Keratinocyte (primary cell): ENCODE measurements around the gene KREMEN1. TPM values are rescaled to one million over a fixed set of nuclear protein-coding genes. Genes with fewer than 3 reads are reported as not detected.

Experiments used
- DNase-seq: peaks from one replicate; pipeline ENCODE4 v3.0.0-alpha.2; 2011; ENCODE audit warnings: low read depth, missing footprints, low spot score
- FAIRE-seq: peaks from 2 replicates; lab custom pipeline; 2011; peaks lifted over from hg19 to GRCh38; lab: Jason Lieb, UNC
- H2AFZ ChIP-seq: 2 replicates; pipeline ENCODE4 v1.6.0; 2012; ENCODE audit warnings: low read length, control low read depth, inconsistent platforms; ENCODE audit not compliant: control insufficient read depth
- H3K27ac ChIP-seq: 2 replicates; pipeline ENCODE4 v1.5.1; 2011; ENCODE audit warnings: low read length; ENCODE audit not compliant: control insufficient read depth, insufficient read depth
- H3K27me3 ChIP-seq: 3 replicates; pipeline ENCODE4 v1.6.0; 2011; ENCODE audit warnings: low read length; ENCODE audit not compliant: control insufficient read depth, insufficient read depth; ENCODE audit errors: extremely low read depth
- H3K36me3 ChIP-seq, 2 experiments: 2 replicates in 1 of 2; 3 replicates in 1 of 2; pipeline ENCODE4 v1.5.1; 2011; ENCODE audit warnings: low read length in 2 of 2, mild to moderate bottlenecking in 1 of 2; ENCODE audit not compliant: control insufficient read depth in 2 of 2, insufficient read depth in 2 of 2; ENCODE audit errors: extremely low read depth in 1 of 2
- H3K4me1 ChIP-seq: 3 replicates; pipeline ENCODE4 v1.5.1; 2011; ENCODE audit warnings: low read length; ENCODE audit not compliant: control insufficient read depth, insufficient read depth; ENCODE audit errors: extremely low read depth
- H3K4me2 ChIP-seq: 3 replicates; pipeline ENCODE4 v1.6.0; 2011; ENCODE audit warnings: low read depth, low read length; ENCODE audit not compliant: control insufficient read depth, insufficient read depth; ENCODE audit errors: extremely low read depth
- H3K4me3 ChIP-seq, 3 experiments: fragments of 200-600 bp in 1 of 3; sonication (generic) in 1 of 3; 2 replicates in 2 of 3; 3 replicates in 1 of 3; pipeline ENCODE4 v1.5.1; 2011 to 2016; ENCODE audit warnings: low read length in 3 of 3, mild to moderate bottlenecking in 3 of 3, control low read depth in 2 of 3, inconsistent platforms in 1 of 3, low read depth in 1 of 3, mixed read lengths in 1 of 3, mixed run types in 1 of 3, moderate library complexity in 1 of 3; ENCODE audit not compliant: control insufficient read depth in 2 of 3, insufficient read depth in 2 of 3; ENCODE audit errors: extremely low read depth in 1 of 3
- H3K79me2 ChIP-seq: 2 replicates; pipeline ENCODE4 v1.6.0; 2012; ENCODE audit warnings: low read length; ENCODE audit not compliant: control insufficient read depth, insufficient read depth
- H3K9ac ChIP-seq: 3 replicates; pipeline ENCODE4 v1.6.0; 2011; ENCODE audit warnings: low read length; ENCODE audit not compliant: control insufficient read depth, insufficient read depth; ENCODE audit errors: extremely low read depth
- H3K9me1 ChIP-seq: 3 replicates; pipeline ENCODE4 v1.6.0; 2011; ENCODE audit warnings: low read length; ENCODE audit not compliant: control insufficient read depth, insufficient read depth; ENCODE audit errors: extremely low read depth
- H3K9me3 ChIP-seq: 2 replicates; pipeline ENCODE4 v1.5.1; 2012; ENCODE audit warnings: low read depth, low read length; ENCODE audit not compliant: control insufficient read depth
- H4K20me1 ChIP-seq: 3 replicates; pipeline ENCODE4 v1.6.0; 2011; ENCODE audit warnings: low read length; ENCODE audit not compliant: control insufficient read depth, insufficient read depth; ENCODE audit errors: extremely low read depth
- EZH2 ChIP-seq: IDR thresholded peaks from one replicate; pipeline ENCODE4 v1.6.1; 2012; ENCODE audit warnings: inconsistent platforms, mild to moderate bottlenecking, low read length, moderate library complexity
- dilution Hi-C: fragments of 300-500 bp; cut with MboI; formaldehyde crosslinking; loops from one replicate; pipeline ENCODE4 v1.7.0; 2020; ENCODE audit warnings: low sequenced_read_pairs; ENCODE audit not compliant: extremely low pct_ligation_motif_present
- polyA plus RNA-seq, 5 experiments: library from polyadenylated mRNA; depleted of rRNA in 3 of 5; stranded (reverse) in 3 of 5; stranded (forward) in 1 of 5; unstranded in 1 of 5; fragments of >200 nt; gene quantifications; 1 replicate in 1 of 5; 2 replicates in 3 of 5; 3 replicates in 1 of 5; pipeline versions ENCODE4 v1.2.1 to v1.2.3, GENCODE V29; 2011 to 2012; ENCODE audit warnings: missing spikeins in 2 of 5, low read depth in 1 of 5, low replicate concordance in 1 of 5
- TF ChIP-seq, protein P1 (sequence below), 3 experiments: IDR thresholded peaks in 1 of 3; conservative IDR thresholded peaks in 1 of 3; optimal IDR thresholded peaks in 1 of 3; 2 replicates in 2 of 3; 3 replicates in 1 of 3; pipeline versions ENCODE3 to v1.5.1; 2011; ENCODE audit warnings: low read length in 3 of 3, mild to moderate bottlenecking in 3 of 3, moderate library complexity in 2 of 3, control low read depth in 1 of 3, inconsistent platforms in 1 of 3; ENCODE audit not compliant: insufficient read depth in 2 of 3; ENCODE audit errors: extremely low read depth in 1 of 3

KREMEN1 gene
- polyA plus RNA-seq, 1 donor (not counting 4 experiments of a cell fraction or from before 2014, with no cell fraction given) = 6.8 TPM

DNA sequence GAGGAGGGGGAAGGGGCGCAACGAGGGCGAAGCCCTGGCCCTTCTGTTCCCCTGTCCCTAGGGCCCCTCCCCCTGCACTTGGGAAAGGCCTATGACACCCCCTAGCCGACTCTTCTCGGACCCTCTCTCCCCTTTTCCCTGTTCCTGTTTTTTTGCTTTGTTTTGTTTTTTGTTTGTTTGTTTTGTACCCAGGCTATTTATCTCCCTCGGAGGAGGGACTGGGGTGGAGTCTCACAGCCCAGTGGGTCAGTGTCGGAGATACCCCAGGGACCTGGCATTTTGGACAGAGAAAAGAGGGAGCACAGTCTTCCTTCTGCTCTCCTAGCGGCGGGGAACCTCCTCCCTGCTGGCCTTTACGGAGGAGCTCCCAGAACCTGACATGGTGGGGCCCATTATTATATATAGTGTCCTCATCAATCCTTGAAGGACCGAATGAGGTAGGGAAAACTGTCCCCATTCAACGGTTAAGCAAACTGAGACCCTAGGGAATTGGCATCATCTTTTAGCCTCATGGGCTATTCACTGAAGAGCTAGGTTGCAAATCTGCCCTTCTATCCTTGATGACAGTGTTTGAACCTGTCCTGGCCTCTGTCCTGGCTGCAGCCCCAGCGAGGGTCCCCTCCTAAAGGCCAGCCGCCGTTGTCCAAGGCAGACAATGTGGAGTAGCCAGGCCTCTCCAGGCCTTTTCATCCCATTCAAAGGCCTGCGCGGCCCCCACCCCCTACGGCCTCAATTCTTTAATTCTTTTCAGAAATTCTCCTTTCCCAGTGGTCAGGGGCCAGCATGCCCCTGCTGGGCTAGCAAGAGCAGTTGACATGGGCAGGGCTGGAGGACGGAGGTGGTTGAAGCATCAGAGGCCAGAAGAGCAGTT is 133.8 kb downstream of the KREMEN1 start:
- Histone ChIP-seq H3K79me2 (no peaks in the 10 kb centered on the region), H2AFZ (no peak overlapping the region), H3K9me1 (no peaks in the 10 kb centered on the region), H3K9me3 (no peaks in the 10 kb centered on the region), H4K20me1 (no peaks in the 10 kb centered on the region), H3K27me3 (peaks cover 51% of the 10 kb centered on the region), H3K4me3 (no peak overlapping the region), H3K36me3 (no peaks in the 10 kb centered on the region), H3K9ac (no peak overlapping the region), H3K4me1 (no peaks in the 10 kb centered on the region), H3K27ac (no peak overlapping the region), H3K4me2 (peak overlapping the region; percentile 56)
- FAIRE-seq (no peak), DNase-seq (no peak)
- dilution Hi-C loops = no loop called here
- peak; percentile 85 for TF ChIP-seq EZH2
- TF ChIP-seq, protein P1, sequence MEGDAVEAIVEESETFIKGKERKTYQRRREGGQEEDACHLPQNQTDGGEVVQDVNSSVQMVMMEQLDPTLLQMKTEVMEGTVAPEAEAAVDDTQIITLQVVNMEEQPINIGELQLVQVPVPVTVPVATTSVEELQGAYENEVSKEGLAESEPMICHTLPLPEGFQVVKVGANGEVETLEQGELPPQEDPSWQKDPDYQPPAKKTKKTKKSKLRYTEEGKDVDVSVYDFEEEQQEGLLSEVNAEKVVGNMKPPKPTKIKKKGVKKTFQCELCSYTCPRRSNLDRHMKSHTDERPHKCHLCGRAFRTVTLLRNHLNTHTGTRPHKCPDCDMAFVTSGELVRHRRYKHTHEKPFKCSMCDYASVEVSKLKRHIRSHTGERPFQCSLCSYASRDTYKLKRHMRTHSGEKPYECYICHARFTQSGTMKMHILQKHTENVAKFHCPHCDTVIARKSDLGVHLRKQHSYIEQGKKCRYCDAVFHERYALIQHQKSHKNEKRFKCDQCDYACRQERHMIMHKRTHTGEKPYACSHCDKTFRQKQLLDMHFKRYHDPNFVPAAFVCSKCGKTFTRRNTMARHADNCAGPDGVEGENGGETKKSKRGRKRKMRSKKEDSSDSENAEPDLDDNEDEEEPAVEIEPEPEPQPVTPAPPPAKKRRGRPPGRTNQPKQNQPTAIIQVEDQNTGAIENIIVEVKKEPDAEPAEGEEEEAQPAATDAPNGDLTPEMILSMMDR (optimal IDR thresholded peaks at IDR 0.05 in 1 of 3, IDR thresholded peaks at IDR 0.05 in 1 of 3, conservative IDR thresholded peaks at IDR 0.05 in 1 of 3; ENCODE audit: extremely low read depth in 1 of 3, insufficient read depth in 2 of 3, low read length in 3 of 3) = no peak

GRCh38 chr22:29207243-29207550 is 134.4 kb downstream of the KREMEN1 start:
- H3K9me3 ChIP-seq = no peaks in the 10 kb centered on the region
- H4K20me1 ChIP-seq = no peaks in the 10 kb centered on the region
- no peak overlapping the region for H2AFZ ChIP-seq
- no peaks in the 10 kb centered on the region for H3K36me3 ChIP-seq
- no peak for DNase-seq
- no peak for TF ChIP-seq EZH2
- TF ChIP-seq, protein P1 (optimal IDR thresholded peaks at IDR 0.05 in 1 of 3, IDR thresholded peaks at IDR 0.05 in 1 of 3, conservative IDR thresholded peaks at IDR 0.05 in 1 of 3; ENCODE audit: extremely low read depth in 1 of 3, insufficient read depth in 2 of 3, low read length in 3 of 3) = no peak
- H3K27me3 ChIP-seq = peaks cover 51% of the 10 kb centered on the region
- no peak overlapping the region for H3K4me3 ChIP-seq
- no peaks in the 10 kb centered on the region for H3K79me2 ChIP-seq
- no peak overlapping the region for H3K4me2 ChIP-seq
- no peak overlapping the region for H3K27ac ChIP-seq
- no peak for FAIRE-seq
- no peaks in the 10 kb centered on the region for H3K9me1 ChIP-seq
- H3K4me1 ChIP-seq = no peaks in the 10 kb centered on the region
- H3K9ac ChIP-seq = no peak overlapping the region
- dilution Hi-C loops = no loop called here
